ENCODE data around the gene MRAP2.

DNA sequence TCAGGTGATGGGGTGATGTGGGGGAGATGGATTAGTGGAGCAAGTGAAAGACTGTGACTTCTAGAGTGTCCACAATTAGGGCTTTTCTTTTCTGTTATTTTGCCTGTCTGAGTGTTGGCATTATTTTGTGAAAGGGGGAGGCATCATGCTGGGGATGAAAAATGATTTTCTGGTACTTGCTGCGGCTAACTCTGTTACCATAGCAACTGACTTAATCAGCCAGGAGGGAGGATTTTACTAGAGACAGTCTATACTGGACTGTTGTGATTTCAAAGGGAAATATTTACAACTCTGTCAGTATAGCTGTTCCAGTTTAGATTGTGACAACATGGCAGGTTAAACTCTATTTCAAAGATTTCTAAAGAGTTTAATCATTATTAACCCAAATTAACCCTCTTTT is 30.4 kb upstream of the MRAP2 start:
- no peak for TF ChIP-seq POLR2A (IDR thresholded peaks at IDR 0.05)
- TF ChIP-seq, protein P1, sequence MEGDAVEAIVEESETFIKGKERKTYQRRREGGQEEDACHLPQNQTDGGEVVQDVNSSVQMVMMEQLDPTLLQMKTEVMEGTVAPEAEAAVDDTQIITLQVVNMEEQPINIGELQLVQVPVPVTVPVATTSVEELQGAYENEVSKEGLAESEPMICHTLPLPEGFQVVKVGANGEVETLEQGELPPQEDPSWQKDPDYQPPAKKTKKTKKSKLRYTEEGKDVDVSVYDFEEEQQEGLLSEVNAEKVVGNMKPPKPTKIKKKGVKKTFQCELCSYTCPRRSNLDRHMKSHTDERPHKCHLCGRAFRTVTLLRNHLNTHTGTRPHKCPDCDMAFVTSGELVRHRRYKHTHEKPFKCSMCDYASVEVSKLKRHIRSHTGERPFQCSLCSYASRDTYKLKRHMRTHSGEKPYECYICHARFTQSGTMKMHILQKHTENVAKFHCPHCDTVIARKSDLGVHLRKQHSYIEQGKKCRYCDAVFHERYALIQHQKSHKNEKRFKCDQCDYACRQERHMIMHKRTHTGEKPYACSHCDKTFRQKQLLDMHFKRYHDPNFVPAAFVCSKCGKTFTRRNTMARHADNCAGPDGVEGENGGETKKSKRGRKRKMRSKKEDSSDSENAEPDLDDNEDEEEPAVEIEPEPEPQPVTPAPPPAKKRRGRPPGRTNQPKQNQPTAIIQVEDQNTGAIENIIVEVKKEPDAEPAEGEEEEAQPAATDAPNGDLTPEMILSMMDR (IDR thresholded peaks at IDR 0.05) = no peak

Measured in breast epithelium (tissue), 3 donors.